SK-N-SH (cell line): ENCODE results near the gene CEP112. TPM values are rescaled to one million over a fixed set of nuclear protein-coding genes. Genes with fewer than 3 reads are reported as not detected.

Experiments used
- CTCF ChIA-PET: fragments of 300-600, 350-600 bp; formaldehyde crosslinking; extraction: SDS; loops from one replicate; lab custom pipeline; 2021; lab: Yijun Ruan, JAX
- POLR2A ChIA-PET: fragments of 350-600 bp; sonication (Branson Sonifier 250); formaldehyde crosslinking; extraction: SDS; loops from one replicate; lab custom pipeline; 2020; ENCODE audit warnings: antibody characterized with exemption, inconsistent platforms; lab: Yijun Ruan, JAX
- DNase-seq: peaks from one replicate; pipeline ENCODE4 v3.0.0; 2012
- H2AFZ ChIP-seq: fragments of 200-600 bp; sonication (generic); 2 replicates; pipeline ENCODE4 v1.8.1; 2016; ENCODE audit warnings: antibody characterized with exemption, mild to moderate bottlenecking, low read depth
- H3F3A ChIP-seq: fragments of 200-600 bp; sonication (generic); replicated peaks from 2 replicates; pipeline ENCODE3; 2016; ENCODE audit warnings: antibody characterized with exemption, mild to moderate bottlenecking; ENCODE audit not compliant: insufficient read depth
- H3K27ac ChIP-seq, 2 experiments: fragments of 200-500 bp in 1 of 2; fragments of 200-600 bp in 1 of 2; sonication (Bioruptor generic) in 1 of 2; sonication (generic), shearing (Covaris generic) in 1 of 2; 2 replicates each; pipeline versions ENCODE4 v1.5.1 to v1.6.1; 2014 to 2016; ENCODE audit warnings: low read depth in 2 of 2, inconsistent platforms in 1 of 2, low read length in 1 of 2, mild to moderate bottlenecking in 1 of 2, mixed read lengths in 1 of 2
- H3K27me3 ChIP-seq: fragments of 200-600 bp; sonication (generic), shearing (Covaris generic); 2 replicates; pipeline ENCODE4 v1.6.1; 2016; ENCODE audit warnings: mixed run types; ENCODE audit not compliant: insufficient read depth
- H3K36me3 ChIP-seq, 2 experiments: fragments of 200-500 bp in 1 of 2; fragments of 200-600 bp in 1 of 2; sonication (Bioruptor generic) in 1 of 2; sonication (generic) in 1 of 2; replicated peaks in 1 of 2; 2 replicates each; pipeline versions ENCODE3 to v1.5.1; 2014 to 2016; ENCODE audit warnings: low read length in 1 of 2, mild to moderate bottlenecking in 1 of 2; ENCODE audit not compliant: insufficient read depth in 2 of 2, control insufficient read depth in 1 of 2
- H3K4me1 ChIP-seq, 2 experiments: fragments of 200-500 bp in 1 of 2; fragments of 200-600 bp in 1 of 2; sonication (Bioruptor generic) in 1 of 2; sonication (generic), shearing (Covaris generic) in 1 of 2; 2 replicates each; pipeline versions ENCODE4 v1.5.1 to v1.6.1; 2014 to 2016; ENCODE audit warnings: low read depth in 1 of 2, low read length in 1 of 2, mixed run types in 1 of 2; ENCODE audit not compliant: insufficient read depth in 2 of 2, control insufficient read depth in 1 of 2
- H3K4me2 ChIP-seq: fragments of 200-600 bp; sonication (generic), shearing (Covaris generic); 2 replicates; pipeline ENCODE4 v1.6.1; 2017; ENCODE audit warnings: mixed run types
- H3K4me3 ChIP-seq, 2 experiments: fragments of 200-500 bp in 1 of 2; fragments of 200-600 bp in 1 of 2; sonication (Bioruptor generic) in 1 of 2; sonication (generic), shearing (Covaris generic) in 1 of 2; 2 replicates each; pipeline versions ENCODE4 v1.5.1 to v1.8.1; 2014 to 2016; ENCODE audit warnings: low read depth in 2 of 2, inconsistent platforms in 1 of 2, low read length in 1 of 2, mild to moderate bottlenecking in 1 of 2, mixed read lengths in 1 of 2, moderate library complexity in 1 of 2
- H3K79me2 ChIP-seq: fragments of 200-600 bp; sonication (generic); 2 replicates; pipeline ENCODE4 v1.8.1; 2017; ENCODE audit warnings: mild to moderate bottlenecking; ENCODE audit not compliant: insufficient read depth
- H3K9ac ChIP-seq: fragments of 200-600 bp; sonication (generic); 2 replicates; pipeline ENCODE4 v1.6.1; 2017; ENCODE audit warnings: mixed run types
- H3K9me2 ChIP-seq: fragments of 200-600 bp; sonication (generic); 2 replicates; pipeline ENCODE4 v1.6.1; 2017; ENCODE audit warnings: mixed run types
- H3K9me3 ChIP-seq: fragments of 200-600 bp; sonication (generic); 2 replicates; pipeline ENCODE4 v1.6.1; 2017; ENCODE audit warnings: mixed run types, mild to moderate bottlenecking, moderate library complexity
- H4K20me1 ChIP-seq: fragments of 200-600 bp; sonication (generic); 2 replicates; pipeline ENCODE4 v1.6.1; 2017; ENCODE audit warnings: mild to moderate bottlenecking, mixed run types; ENCODE audit not compliant: insufficient read depth
- EP300 ChIP-seq, 2 experiments: IDR thresholded peaks; 2 replicates each; pipeline versions ENCODE4 v1.4.0 to v1.6.1; 2012; ENCODE audit warnings: borderline replicate concordance in 1 of 2, low read depth in 1 of 2, low read length in 1 of 2
- EZH2phosphoT487 ChIP-seq: fragments of 200-600 bp; sonication (generic); IDR thresholded peaks from 2 replicates; pipeline ENCODE4 v1.6.1; 2017; ENCODE audit warnings: low read depth, mixed run types, mild to moderate bottlenecking, antibody characterized with exemption, moderate library complexity, borderline replicate concordance
- FOXM1 ChIP-seq: IDR thresholded peaks from 2 replicates; pipeline ENCODE4 v1.4.0; 2012; ENCODE audit warnings: low read depth, mild to moderate bottlenecking
- GATA2 ChIP-seq: sonication (generic); formaldehyde crosslinking; IDR thresholded peaks from 2 replicates; pipeline ENCODE4 v1.5.0; 2020; ENCODE audit warnings: mild to moderate bottlenecking, missing genetic modification reagents
- JUND ChIP-seq: IDR thresholded peaks from 2 replicates; pipeline ENCODE4 v1.4.0; 2012
- MEF2A ChIP-seq: IDR thresholded peaks from 2 replicates; pipeline ENCODE4 v1.4.0; 2012; ENCODE audit warnings: low read depth, borderline replicate concordance
- MXI1 ChIP-seq: IDR thresholded peaks from 2 replicates; pipeline ENCODE4 v1.6.1; 2012; ENCODE audit warnings: mild to moderate bottlenecking, low read depth, low read length, improper control_type of control experiment
- NFIC ChIP-seq: IDR thresholded peaks from 2 replicates; pipeline ENCODE4 v1.4.0; 2012; ENCODE audit warnings: borderline replicate concordance
- POLR2AphosphoS5 ChIP-seq: IDR thresholded peaks from 2 replicates; pipeline ENCODE4 v1.6.1; 2012; ENCODE audit warnings: low read depth, low read length
- RXRA ChIP-seq: IDR thresholded peaks from 2 replicates; pipeline ENCODE4 v1.4.0; 2012; ENCODE audit warnings: low read depth, mild to moderate bottlenecking, borderline replicate concordance
- TCF12 ChIP-seq: IDR thresholded peaks from 2 replicates; pipeline ENCODE4 v1.4.0; 2012
- TEAD4 ChIP-seq: IDR thresholded peaks from 2 replicates; pipeline ENCODE4 v1.4.0; 2012; ENCODE audit warnings: mild to moderate bottlenecking, borderline replicate concordance; ENCODE audit not compliant: insufficient read depth
- YY1 ChIP-seq: IDR thresholded peaks from 2 replicates; pipeline ENCODE4 v1.4.0; 2012; ENCODE audit warnings: low read depth, mild to moderate bottlenecking
- WGBS: methylation state at CpG from one replicate; pipeline ENCODE4 v1.1.6; 2017; ENCODE audit warnings: low lambda C conversion rate; 5-methylcytosine and 5-hydroxymethylcytosine counted together
- polyA plus RNA-seq, 3 experiments: library from polyadenylated mRNA; depleted of rRNA; stranded (reverse); fragments of >200 nt; gene quantifications; 2 replicates each; pipeline ENCODE4 v1.2.3, GENCODE V29; 2012
- TF ChIP-seq, protein P1 (sequence below): IDR thresholded peaks from 2 replicates; pipeline ENCODE4 v1.6.1; 2012; ENCODE audit warnings: mild to moderate bottlenecking, low read depth, low read length, moderate library complexity
- TF ChIP-seq, protein P2 (sequence below): IDR thresholded peaks from 2 replicates; pipeline ENCODE4 v1.4.0; 2012; ENCODE audit warnings: low read depth, borderline replicate concordance
- TF ChIP-seq, protein P3 (sequence below): IDR thresholded peaks from 2 replicates; pipeline ENCODE4; 2012

CEP112 gene
- polyA plus RNA-seq, 1 of the 3 experiments (the other 2 are of a cell fraction): 7.9 TPM

DNA sequence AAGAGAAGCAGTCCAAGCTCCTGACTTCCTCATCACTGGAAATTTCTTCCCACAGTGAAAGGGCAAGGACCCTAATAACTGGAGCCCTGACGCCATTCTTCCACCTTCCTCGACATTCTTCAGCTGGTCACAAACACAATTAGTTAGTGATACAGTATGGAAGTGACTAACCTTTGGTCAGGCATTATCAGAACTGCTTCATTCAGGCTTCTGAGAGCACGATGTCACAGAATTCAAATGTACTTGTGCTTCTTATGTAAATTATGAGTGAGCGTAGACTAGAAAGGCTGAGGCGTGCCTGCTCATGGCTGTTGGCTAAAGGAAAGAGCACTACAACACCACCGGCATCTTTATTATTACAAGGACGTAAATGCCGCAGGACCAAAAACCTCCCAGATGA is 327.5 kb downstream of the CEP112 start:
- Histone ChIP-seq H3K9ac (no peak overlapping the region), H3K9me3 (no peaks in the 10 kb centered on the region), H2AFZ (no peak overlapping the region), H4K20me1 (no peaks in the 10 kb centered on the region), H3K4me3 (no peak overlapping the region), H3K4me2 (no peak overlapping the region), H3K27ac (no peak overlapping the region), H3K27me3 (no peaks in the 10 kb centered on the region), H3K36me3 (no peaks in the 10 kb centered on the region), H3F3A (no peaks in the 10 kb centered on the region), H3K9me2 (no peaks in the 10 kb centered on the region), H3K4me1 (no peaks in the 10 kb centered on the region), H3K79me2 (no peaks in the 10 kb centered on the region)
- POLR2A ChIA-PET: no interaction called here
- TF ChIP-seq EZH2phosphoT487 (no peak), TEAD4 (no peak), MXI1 (no peak), POLR2AphosphoS5 (no peak)
- TF ChIP-seq, protein P1, sequence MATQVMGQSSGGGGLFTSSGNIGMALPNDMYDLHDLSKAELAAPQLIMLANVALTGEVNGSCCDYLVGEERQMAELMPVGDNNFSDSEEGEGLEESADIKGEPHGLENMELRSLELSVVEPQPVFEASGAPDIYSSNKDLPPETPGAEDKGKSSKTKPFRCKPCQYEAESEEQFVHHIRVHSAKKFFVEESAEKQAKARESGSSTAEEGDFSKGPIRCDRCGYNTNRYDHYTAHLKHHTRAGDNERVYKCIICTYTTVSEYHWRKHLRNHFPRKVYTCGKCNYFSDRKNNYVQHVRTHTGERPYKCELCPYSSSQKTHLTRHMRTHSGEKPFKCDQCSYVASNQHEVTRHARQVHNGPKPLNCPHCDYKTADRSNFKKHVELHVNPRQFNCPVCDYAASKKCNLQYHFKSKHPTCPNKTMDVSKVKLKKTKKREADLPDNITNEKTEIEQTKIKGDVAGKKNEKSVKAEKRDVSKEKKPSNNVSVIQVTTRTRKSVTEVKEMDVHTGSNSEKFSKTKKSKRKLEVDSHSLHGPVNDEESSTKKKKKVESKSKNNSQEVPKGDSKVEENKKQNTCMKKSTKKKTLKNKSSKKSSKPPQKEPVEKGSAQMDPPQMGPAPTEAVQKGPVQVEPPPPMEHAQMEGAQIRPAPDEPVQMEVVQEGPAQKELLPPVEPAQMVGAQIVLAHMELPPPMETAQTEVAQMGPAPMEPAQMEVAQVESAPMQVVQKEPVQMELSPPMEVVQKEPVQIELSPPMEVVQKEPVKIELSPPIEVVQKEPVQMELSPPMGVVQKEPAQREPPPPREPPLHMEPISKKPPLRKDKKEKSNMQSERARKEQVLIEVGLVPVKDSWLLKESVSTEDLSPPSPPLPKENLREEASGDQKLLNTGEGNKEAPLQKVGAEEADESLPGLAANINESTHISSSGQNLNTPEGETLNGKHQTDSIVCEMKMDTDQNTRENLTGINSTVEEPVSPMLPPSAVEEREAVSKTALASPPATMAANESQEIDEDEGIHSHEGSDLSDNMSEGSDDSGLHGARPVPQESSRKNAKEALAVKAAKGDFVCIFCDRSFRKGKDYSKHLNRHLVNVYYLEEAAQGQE: no peak
- no peak for DNase-seq
- CTCF ChIA-PET: interaction anchor here (1.0 kb wide), 1 partner anchor 9 kb away, joined by 3 read pairs; no protein-coding TSS in a partner anchor
- 89% methylated on average over 8 of the region's 8 CpGs for WGBS

DNA sequence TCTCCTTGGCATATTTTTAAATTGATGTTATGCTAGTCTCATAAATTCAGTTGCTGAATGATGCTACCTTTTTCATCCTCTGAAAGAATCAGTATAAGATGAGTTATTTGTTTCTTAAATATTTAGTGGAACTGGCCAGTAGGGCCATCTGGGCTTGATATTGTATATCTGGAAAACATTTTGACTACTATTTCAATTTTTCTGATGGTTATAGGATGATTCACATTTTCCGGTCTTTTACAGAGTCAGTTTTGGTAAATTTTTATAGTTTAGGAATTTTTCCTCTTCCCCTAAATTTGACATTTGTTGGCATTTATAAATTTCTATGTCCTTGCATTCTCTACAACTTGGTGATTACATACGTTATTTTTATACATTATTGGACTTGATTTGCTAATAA is 334.2 kb downstream of the CEP112 start:
- Histone ChIP-seq H3K9me2 (no peaks in the 10 kb centered on the region), H3K79me2 (no peaks in the 10 kb centered on the region), H3F3A (peaks cover 7% of the 10 kb centered on the region), H3K9ac (no peak overlapping the region; the same call in 1 of the 2 replicates), H3K9me3 (no peaks in the 10 kb centered on the region), H3K4me2 (no peak overlapping the region), H4K20me1 (no peaks in the 10 kb centered on the region), H3K27ac (peak overlapping the region; percentile 62 to 77; a peak in 3 of 4 replicates), H3K4me3 (no peak overlapping the region), H3K36me3 (no peaks in the 10 kb centered on the region), H3K4me1 (no peaks in the 10 kb centered on the region; a peak in 1 of 4 replicates), H3K27me3 (no peaks in the 10 kb centered on the region), H2AFZ (no peak overlapping the region)
- WGBS: 17% methylated on average over 2 of the region's 2 CpGs
- no peak for DNase-seq
- CTCF ChIA-PET: no interaction called here
- POLR2A ChIA-PET: no interaction called here
- no peak for TF ChIP-seq YY1
- TF ChIP-seq TCF12: peak; percentile 100
- TF ChIP-seq, protein P1: no peak
- TF ChIP-seq POLR2AphosphoS5: peak; percentile 84
- TF ChIP-seq TEAD4: peak; percentile 86; the same call in 1 of the 2 replicates
- 0 out of 2 replicates have a peak, but pooled peaks have one; percentile 55 for TF ChIP-seq RXRA
- TF ChIP-seq JUND: peak; percentile 91
- peak; percentile 82 for TF ChIP-seq NFIC
- no peak for TF ChIP-seq GATA2 (CRISPR knock-in tag)
- TF ChIP-seq, protein P2, sequence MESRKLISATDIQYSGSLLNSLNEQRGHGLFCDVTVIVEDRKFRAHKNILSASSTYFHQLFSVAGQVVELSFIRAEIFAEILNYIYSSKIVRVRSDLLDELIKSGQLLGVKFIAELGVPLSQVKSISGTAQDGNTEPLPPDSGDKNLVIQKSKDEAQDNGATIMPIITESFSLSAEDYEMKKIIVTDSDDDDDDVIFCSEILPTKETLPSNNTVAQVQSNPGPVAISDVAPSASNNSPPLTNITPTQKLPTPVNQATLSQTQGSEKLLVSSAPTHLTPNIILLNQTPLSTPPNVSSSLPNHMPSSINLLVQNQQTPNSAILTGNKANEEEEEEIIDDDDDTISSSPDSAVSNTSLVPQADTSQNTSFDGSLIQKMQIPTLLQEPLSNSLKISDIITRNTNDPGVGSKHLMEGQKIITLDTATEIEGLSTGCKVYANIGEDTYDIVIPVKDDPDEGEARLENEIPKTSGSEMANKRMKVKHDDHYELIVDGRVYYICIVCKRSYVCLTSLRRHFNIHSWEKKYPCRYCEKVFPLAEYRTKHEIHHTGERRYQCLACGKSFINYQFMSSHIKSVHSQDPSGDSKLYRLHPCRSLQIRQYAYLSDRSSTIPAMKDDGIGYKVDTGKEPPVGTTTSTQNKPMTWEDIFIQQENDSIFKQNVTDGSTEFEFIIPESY: 0 out of 2 replicates have a peak, but pooled peaks have one; percentile 19
- peak; percentile 55; the same call in 1 of the 2 replicates for TF ChIP-seq MEF2A
- TF ChIP-seq FOXM1: peak; percentile 85; the same call in 1 of the 2 replicates
- TF ChIP-seq EP300 (IDR thresholded peaks at IDR 0.05; ENCODE audit: borderline replicate concordance in 1 of 2, low read depth in 1 of 2, low read length in 1 of 2): peak; percentile 78 to 94
- TF ChIP-seq, protein P3, sequence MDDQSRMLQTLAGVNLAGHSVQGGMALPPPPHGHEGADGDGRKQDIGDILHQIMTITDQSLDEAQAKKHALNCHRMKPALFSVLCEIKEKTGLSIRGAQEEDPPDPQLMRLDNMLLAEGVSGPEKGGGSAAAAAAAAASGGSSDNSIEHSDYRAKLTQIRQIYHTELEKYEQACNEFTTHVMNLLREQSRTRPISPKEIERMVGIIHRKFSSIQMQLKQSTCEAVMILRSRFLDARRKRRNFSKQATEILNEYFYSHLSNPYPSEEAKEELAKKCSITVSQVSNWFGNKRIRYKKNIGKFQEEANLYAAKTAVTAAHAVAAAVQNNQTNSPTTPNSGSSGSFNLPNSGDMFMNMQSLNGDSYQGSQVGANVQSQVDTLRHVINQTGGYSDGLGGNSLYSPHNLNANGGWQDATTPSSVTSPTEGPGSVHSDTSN: peak; percentile 90
